G401 (cell line): ENCODE results near the gene HCN1. TPM values are rescaled to one million over a fixed set of nuclear protein-coding genes. Genes with fewer than 3 reads are reported as not detected.
"Not testable (repeated sequence)": the region's sequence is repeated elsewhere in the genome, so short reads cannot be mapped to it uniquely, and the experiment has no call there.

Experiments
- DNase-seq: peaks from one replicate; pipeline ENCODE4 v3.0.0-alpha.2; 2015; ENCODE audit warnings: low spot score
- in situ Hi-C: cut with HindIII; loops from 2 replicates; pipeline ENCODE4 v1.10.0; 2016; ENCODE audit warnings: low sequenced_read_pairs, mixed read lengths
- total RNA-seq: library from RNA; depleted of rRNA; stranded (reverse); fragments of >200 nt; shearing (Covaris generic); gene quantifications from 2 replicates; pipeline ENCODE4 v1.2.3, GENCODE V29; 2014

Gene HCN1
- total RNA-seq, 1 experiment from 2014 or later, result not detected

- in situ Hi-C loops, result no loop called here
These were observed 340.8 kb downstream of the HCN1 start for GRCh38 chr5:45355189-45355992.

DNA sequence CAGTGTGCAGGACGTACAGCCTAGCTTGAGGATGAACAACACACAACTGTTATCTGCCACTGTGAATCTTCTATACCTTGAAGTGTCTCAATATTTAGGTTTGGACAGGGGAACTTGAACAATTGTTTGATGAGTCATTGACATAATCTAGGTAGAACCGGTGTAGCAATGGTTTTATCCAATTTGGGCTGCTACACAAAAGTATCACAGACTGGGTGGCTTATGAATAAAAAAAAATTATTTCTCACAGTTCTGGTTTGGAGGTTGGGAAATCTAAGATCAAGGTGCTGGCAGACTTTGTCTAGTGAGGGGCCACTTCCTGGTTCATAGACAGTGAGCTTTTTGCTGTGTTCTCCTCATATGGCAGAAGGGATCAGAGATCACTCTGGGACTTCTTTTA is 359.7 kb downstream of the HCN1 start:
- in situ Hi-C loops, result no loop called here

More at GRCh38 chr5:45355189-45355992, 340.8 kb downstream of the HCN1 start:
- peak; percentile 12 for DNase-seq

GRCh38 chr5:45335978-45336377 is 360.2 kb downstream of the HCN1 start:
- in situ Hi-C loops, result no loop called here
- DNase-seq, result peak; percentile 28

More for the DNA sequence above, 359.7 kb downstream of the HCN1 start:
- no peak for DNase-seq

- in situ Hi-C loops, result no loop called here
- peak; percentile 87 for DNase-seq
These were observed 360.8 kb downstream of the HCN1 start for GRCh38 chr5:45335346-45335745.

DNA sequence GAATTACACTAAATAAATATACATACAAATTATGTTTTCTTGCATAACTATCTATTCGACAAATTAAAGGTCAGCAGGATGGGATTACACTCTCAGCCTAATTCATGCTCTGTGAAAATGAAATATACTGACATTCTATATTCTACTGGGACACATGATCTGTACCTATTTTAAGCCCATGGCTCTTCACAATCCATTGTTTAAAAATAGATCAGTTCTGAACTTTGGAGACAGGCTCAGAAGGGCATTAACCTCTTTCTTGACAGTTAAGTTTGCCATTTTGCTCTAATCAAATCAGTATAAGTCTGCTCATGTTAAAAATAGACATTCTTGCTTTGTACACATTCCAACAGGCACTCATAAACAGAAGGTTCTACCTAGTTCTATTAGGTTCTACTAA is 361.2 kb downstream of the HCN1 start:
- in situ Hi-C loops, result no loop called here
- no peak for DNase-seq

DNA sequence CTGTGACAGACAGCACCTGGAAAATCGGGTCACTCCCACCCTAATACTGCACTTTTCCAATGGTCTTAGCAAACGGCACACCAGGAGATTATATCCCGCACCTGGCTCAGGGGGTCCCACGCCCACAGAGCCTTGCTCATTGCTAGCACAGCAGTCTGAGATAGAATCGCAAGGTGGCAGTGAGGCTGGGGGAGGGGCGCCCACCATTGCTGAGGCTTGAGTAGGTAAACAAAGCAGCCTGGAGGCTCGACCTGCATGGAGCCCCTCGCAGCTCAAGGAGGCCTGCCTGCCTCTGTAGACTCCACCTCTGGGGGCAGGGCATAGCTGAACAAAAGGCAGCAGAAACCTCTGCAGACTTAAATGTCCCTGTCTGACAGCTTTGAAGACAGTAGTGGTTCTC is 383.6 kb downstream of the HCN1 start:
- in situ Hi-C loops, DNase-seq: not testable (repeated sequence)

- DNase-seq, result no peak
- in situ Hi-C loops, result no loop called here
These were observed 400.9 kb downstream of the HCN1 start for GRCh38 chr5:45295231-45295630.

DNA sequence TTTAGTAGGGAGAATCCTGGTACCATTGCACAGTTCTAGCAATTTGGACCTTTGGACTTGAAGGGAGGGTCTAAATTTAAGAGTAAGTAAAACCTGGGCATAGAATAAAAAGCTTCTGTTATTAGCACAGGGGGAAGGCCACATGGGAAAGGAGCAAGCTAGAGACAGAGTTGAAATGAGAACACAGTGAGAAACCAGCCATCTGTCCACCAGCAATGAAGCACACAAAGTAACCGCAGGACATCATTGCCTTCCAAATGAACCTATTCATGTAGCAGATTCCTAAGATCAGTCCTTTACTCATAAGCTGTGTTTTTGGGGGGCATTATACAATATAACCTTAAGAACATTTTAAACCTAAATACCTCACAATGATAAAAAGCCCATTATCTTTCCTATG is 407.4 kb downstream of the HCN1 start:
- in situ Hi-C loops, result no loop called here

GRCh38 chr5:45284436-45284835 is 411.7 kb downstream of the HCN1 start:
- in situ Hi-C loops, result no loop called here
- peak; percentile 37 for DNase-seq

More for the DNA sequence above, 407.4 kb downstream of the HCN1 start:
- DNase-seq, result peak; percentile 95

GRCh38 chr5:45281081-45281480 is 415.1 kb downstream of the HCN1 start:
- DNase-seq, result no peak
- in situ Hi-C loops, result no loop called here

GRCh38 chr5:45279109-45279508 is 417.1 kb downstream of the HCN1 start:
- in situ Hi-C loops, result no loop called here
- no peak for DNase-seq

DNA sequence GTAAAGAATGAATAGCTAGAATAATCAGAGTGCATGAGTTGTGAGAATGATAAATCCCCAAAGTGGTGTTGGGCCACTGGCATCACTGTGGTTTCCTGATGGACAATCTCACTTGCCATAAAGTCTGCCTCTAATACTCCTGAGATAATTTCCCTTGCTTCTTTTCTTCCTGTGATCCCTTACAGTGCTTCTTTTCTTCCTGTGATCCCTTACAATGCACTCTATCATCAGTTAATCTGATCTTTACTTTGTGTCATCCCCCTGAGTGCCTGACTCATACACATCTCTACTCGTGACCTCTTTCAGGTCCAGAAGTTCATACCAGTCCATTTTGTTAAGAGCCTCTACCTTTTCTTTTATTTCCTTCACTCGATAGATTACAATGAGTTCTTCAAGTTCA is 418.3 kb downstream of the HCN1 start:
- DNase-seq, result no peak
- in situ Hi-C loops, result no loop called here

- in situ Hi-C loops, result no loop called here
These were observed 421.9 kb downstream of the HCN1 start for GRCh38 chr5:45274241-45274640.

DNA sequence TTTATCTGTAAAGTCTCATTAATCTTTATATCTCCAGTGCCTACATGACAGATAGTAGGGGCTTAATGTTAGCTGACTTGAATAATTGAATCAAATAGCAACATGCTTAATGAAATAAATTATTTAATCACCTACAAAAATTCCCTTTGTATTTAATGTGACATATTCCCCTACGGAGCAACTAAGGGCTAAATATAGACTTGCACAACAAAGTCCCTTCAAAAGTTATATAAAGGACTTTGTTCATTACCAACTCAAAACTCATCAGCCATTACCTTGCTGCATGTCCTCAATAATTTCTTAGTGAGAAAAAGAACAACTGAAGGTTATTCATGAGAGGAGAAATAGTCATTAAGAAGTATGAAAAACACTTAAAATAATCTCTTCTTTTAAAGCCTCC is 424.6 kb downstream of the HCN1 start:
- in situ Hi-C loops, result no loop called here
- DNase-seq, result no peak

More at GRCh38 chr5:45274241-45274640, 421.9 kb downstream of the HCN1 start:
- no peak for DNase-seq

DNA sequence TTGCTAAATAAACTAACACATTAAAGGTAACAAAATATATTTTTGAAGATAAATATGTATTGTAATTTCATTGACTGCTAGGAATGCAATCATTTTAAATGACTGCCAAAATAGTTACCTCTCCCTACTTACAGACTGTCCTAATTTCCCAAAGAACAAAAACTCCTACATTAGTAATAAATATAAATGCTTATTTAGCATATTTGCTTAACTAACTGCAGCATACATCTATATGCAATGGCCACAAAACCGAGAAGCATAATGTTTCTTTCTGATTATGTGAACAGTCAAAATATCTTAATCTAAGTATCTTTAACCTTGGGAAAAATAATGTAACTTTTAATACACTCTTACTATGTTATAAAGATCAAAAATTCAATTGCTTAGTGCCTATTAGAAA is 431.7 kb downstream of the HCN1 start:
- in situ Hi-C loops, result no loop called here

GRCh38 chr5:45262061-45262590 is 434.1 kb downstream of the HCN1 start:
- in situ Hi-C loops, result no loop called here
- DNase-seq, result no peak

More for the DNA sequence above, 431.7 kb downstream of the HCN1 start:
- DNase-seq, result no peak

DNA sequence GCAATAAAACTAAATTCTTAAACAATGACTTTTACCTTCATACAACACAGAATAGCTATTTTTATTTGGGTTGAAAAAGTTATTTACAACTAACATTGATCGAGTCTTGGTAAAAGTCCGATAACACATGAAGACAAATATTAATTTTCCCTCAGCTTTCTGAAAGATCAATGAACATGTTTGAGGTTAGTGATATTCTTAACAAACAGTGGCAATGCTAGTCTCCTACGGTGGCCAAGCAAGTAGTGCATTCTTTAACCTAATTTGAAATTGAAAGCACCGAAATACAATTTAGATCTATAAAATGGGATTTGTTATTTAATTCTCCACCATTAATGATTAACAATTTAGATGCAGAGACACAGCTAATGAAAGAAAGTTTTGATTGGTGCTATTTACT is 435.1 kb downstream of the HCN1 start:
- no peak for DNase-seq
- in situ Hi-C loops, result no loop called here

DNA sequence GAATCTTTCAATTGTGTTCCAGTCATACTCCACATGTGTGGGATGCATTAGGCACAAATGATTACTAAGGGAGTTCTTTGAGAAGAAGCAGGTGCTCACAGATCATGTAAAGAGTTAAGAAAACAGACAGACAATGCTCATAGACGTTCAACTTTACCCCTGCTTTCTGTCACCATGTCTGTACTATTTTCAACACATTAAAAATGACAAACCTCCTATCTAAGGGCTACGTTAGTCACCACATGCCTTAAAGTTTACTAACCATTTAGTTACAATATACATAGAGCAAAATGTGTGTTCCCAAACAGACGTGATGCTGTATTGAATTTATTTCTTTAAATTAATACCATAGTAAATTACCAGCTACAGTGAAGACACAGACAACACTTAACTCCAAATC is 435.9 kb downstream of the HCN1 start:
- in situ Hi-C loops, result no loop called here

GRCh38 chr5:45252978-45253377 is 443.2 kb downstream of the HCN1 start:
- in situ Hi-C loops, result no loop called here
- no peak for DNase-seq

More for the DNA sequence above, 435.9 kb downstream of the HCN1 start:
- no peak for DNase-seq

DNA sequence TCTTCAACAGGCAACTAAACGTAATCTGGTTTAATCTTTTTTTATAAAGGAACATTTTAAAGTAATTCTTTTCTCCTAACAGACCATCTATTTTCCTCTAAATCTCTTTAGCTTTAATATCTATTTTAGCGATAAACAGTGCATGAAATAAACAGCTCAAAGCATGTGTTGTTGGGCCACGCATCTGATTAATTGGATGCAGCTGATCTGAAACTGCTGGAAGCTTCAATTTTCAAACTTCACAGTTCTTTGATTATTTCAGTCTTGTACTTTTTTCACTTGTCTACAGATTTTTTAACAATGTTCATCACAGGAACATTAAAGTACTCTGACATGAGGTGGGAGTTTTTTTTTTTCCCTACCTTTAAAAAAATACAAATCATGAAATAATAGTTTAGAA is 443.6 kb downstream of the HCN1 start:
- in situ Hi-C loops, result no loop called here
- DNase-seq, result no peak

GRCh38 chr5:45225571-45226031 is 470.6 kb downstream of the HCN1 start:
- in situ Hi-C loops, result no loop called here
- no peak for DNase-seq
